Measurements from ENCODE around the gene LRP5.

GRCh38 chr11:68480193-68480592 lies 167.8 kb downstream of the LRP5 start:
- no peak for TF ChIP-seq GATA3 (IDR thresholded peaks at IDR 0.05; ENCODE audit: low read depth, low read length)
- no peak for TF ChIP-seq GATA2 (IDR thresholded peaks at IDR 0.05; ENCODE audit: low read depth, low read length)

Measured in SH-SY5Y (cell line).